Stomach (tissue), 9 donors: ENCODE data around the gene PRKG1. TPM values are rescaled to one million over a fixed set of nuclear protein-coding genes. Genes with fewer than 3 reads are reported as not detected.
A peak's percentile ranks its signal among the peaks of the same experiment; 100 is the strongest.

Experiments used
- DNase-seq, 2 donors: peaks; one replicate each; pipeline versions ENCODE4 v3.0.0 to v3.0.0-alpha.2; 2013 to 2019
- H3K27ac ChIP-seq, 5 donors: fragments of 200-600 bp in 4 of 5; sonication (generic) in 4 of 5; one replicate each; pipeline ENCODE4 v1.5.1; 2013 to 2019; ENCODE audit warnings: mild to moderate bottlenecking in 1 of 5, moderate library complexity in 1 of 5
- H3K27me3 ChIP-seq, 3 donors: fragments of 200-600 bp; sonication (generic); one replicate each; pipeline ENCODE4 v1.5.1; 2017 to 2019; ENCODE audit warnings: mixed run types in 1 of 3
- H3K36me3 ChIP-seq, 4 donors: fragments of 200-600 bp; sonication (generic); 1 replicate in 3 of 4; 2 replicates in 1 of 4; pipeline ENCODE4 v1.5.1; 2016 to 2019
- H3K4me1 ChIP-seq, 4 donors: fragments of 200-600 bp; sonication (generic); one replicate each; pipeline ENCODE4 v1.5.1; 2016 to 2019
- H3K4me3 ChIP-seq, 4 donors: fragments of 200-600 bp; sonication (generic) in 3 of 4; one replicate each; pipeline ENCODE4 v1.5.1; 2016 to 2019; ENCODE audit warnings: mild to moderate bottlenecking in 1 of 4
- H3K9me3 ChIP-seq, 4 donors: fragments of 200-600 bp; sonication (generic); one replicate each; pipeline ENCODE4 v1.5.1; 2016 to 2019
- CTCF ChIP-seq, 7 experiments: fragments of 450-650 bp in 4 of 7; fragments of 200-600 bp in 3 of 7; sonication (generic) in 3 of 7; IDR thresholded peaks; one replicate each; pipeline ENCODE4 v1.5.1; 2016 to 2019; ENCODE audit warnings: antibody characterized with exemption in 7 of 7, control low read depth in 2 of 7, mild to moderate bottlenecking in 1 of 7
- EP300 ChIP-seq: sonication (generic); formaldehyde crosslinking; IDR thresholded peaks from one replicate; pipeline ENCODE4 v1.6.1; 2017; ENCODE audit warnings: antibody characterized with exemption
- POLR2A ChIP-seq, 4 donors: fragments of 450-650 bp; IDR thresholded peaks; one replicate each; pipeline ENCODE4 v1.6.1; 2016; ENCODE audit warnings: antibody characterized with exemption in 4 of 4, control low read depth in 2 of 4, mild to moderate bottlenecking in 1 of 4, moderate library complexity in 1 of 4
- POLR2AphosphoS5 ChIP-seq, 3 donors: sonication (generic); formaldehyde crosslinking; IDR thresholded peaks; one replicate each; pipeline ENCODE4 v1.6.1; 2016; ENCODE audit warnings: antibody characterized with exemption in 3 of 3
- WGBS, 5 donors: extraction: QIAGEN DNeasy Blood & Tissue Kit in 3 of 5; methylation state at CpG; one replicate each; pipeline versions ENCODE4 v1.1.5 to v1.1.7; 2013 to 2018; 5-methylcytosine and 5-hydroxymethylcytosine counted together
- intact Hi-C: fragments of 100-400 bp; cut with DNase I; formaldehyde crosslinking; loops from one replicate; pipeline ENCODE4 v1.15.1; 2023; ENCODE audit warnings: low total_unique reads
- polyA plus RNA-seq, 3 donors: library from polyadenylated mRNA; stranded (reverse); fragments of 200-250 nt; gene quantifications; one replicate each; pipeline ENCODE4 v1.2.3, GENCODE V29; 2013
- total RNA-seq, 5 donors: library from RNA; depleted of rRNA; stranded (reverse); fragments of >200 nt; gene quantifications; one replicate each; pipeline versions ENCODE4 v1.1.0 to v1.2.3, GENCODE V29; 2014 to 2016
- donor health status: healthy with polysubstance abuse.
- donor health status: Bipolar disorder and iron deficiency.
- donor health status: healthy.

PRKG1 gene
- total and polyA plus RNA-seq, 8 donors = 1.5 to 89.2 (median 14.3) TPM

DNA sequence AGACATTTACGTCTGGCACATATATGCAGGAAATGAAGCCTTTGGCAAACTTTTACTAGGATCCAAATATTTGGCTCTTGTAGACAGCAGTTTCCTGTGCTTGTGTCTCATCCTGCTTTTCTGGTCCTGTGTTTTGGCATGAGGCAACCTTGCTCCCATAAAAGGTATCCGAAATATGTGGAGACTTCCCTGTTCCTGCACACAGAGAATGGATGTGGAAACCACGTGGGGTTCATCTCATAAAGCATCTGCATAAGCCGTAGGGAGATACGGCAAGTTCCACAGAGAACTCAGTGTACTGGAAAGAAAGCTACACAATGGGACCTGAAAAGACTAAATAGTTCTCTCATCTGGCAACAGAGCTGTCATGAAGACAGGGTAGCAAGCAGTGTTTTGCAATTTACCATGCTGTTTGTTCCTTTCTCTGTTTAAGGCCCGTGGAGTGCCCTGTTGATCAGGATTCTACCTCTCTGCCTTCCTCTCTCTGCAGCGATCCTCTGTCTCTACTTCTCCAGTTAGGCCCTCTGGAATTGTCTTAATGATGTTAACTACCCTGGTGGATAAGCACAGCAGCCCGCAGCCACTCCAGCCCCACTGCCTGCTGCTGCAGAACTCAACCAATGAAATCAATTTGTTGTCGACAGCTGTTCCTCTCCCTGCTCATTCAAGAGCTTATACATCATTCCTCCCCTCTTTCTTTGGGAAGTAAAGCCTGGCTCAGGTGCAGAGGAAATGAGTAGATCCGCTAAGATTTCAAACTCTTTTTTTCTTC, 331.5 kb downstream of the PRKG1 start:
- peak overlapping the region in 3 of 5 donors; percentile 14 to 43 (median 42) for H3K27ac ChIP-seq

GRCh38 chr10:51406581-51406980, 332.3 kb downstream of the PRKG1 start:
- Histone ChIP-seq H3K4me3 (no peak overlapping the region), H3K27ac (no peak overlapping the region), H3K27me3 (no peaks in the 10 kb centered on the region), H3K36me3 (no peaks in the 10 kb centered on the region), H3K9me3 (no peaks in the 10 kb centered on the region), H3K4me1 (no peaks in the 10 kb centered on the region)
- 92 to 96% (median 96%) methylated on average over 6 of the region's 6 CpGs for WGBS, 5 donors
- TF ChIP-seq POLR2AphosphoS5 (IDR thresholded peaks at IDR 0.05) = no peak
- no peak for TF ChIP-seq EP300
- TF ChIP-seq CTCF (IDR thresholded peaks at IDR 0.05) = no peak
- TF ChIP-seq POLR2A (IDR thresholded peaks at IDR 0.05) = no peak
- intact Hi-C loops = no loop called here
- DNase-seq = no peak

More for the DNA sequence above, 331.5 kb downstream of the PRKG1 start:
- H3K4me1 ChIP-seq = no peaks in the 10 kb centered on the region
- H3K4me3 ChIP-seq = no peak overlapping the region
- intact Hi-C loops = no loop called here
- H3K36me3 ChIP-seq = no peaks in the 10 kb centered on the region
- WGBS, 5 donors = 64 to 76% (median 73%) methylated on average over 10 of the region's 10 CpGs
- no peak for TF ChIP-seq POLR2AphosphoS5 (IDR thresholded peaks at IDR 0.05)
- no peak for TF ChIP-seq CTCF (IDR thresholded peaks at IDR 0.05)
- no peak for TF ChIP-seq EP300
- TF ChIP-seq POLR2A (IDR thresholded peaks at IDR 0.05) = no peak
- H3K27me3 ChIP-seq = no peaks in the 10 kb centered on the region
- DNase-seq = no peak
- no peaks in the 10 kb centered on the region for H3K9me3 ChIP-seq

GRCh38 chr10:51416494-51416893, 342.2 kb downstream of the PRKG1 start:
- 62 to 88% (median 81%) methylated on average over 4 of the region's 4 CpGs for WGBS, 5 donors
- TF ChIP-seq POLR2AphosphoS5 (IDR thresholded peaks at IDR 0.05) (no peak), EP300 (no peak), POLR2A (IDR thresholded peaks at IDR 0.05) (no peak), CTCF (IDR thresholded peaks at IDR 0.05) (no peak)
- intact Hi-C loops = no loop called here

GRCh38 chr10:51419196-51420093, 345.2 kb downstream of the PRKG1 start:
- H3K9me3 ChIP-seq = no peaks in the 10 kb centered on the region
- no peak for DNase-seq
- 76 to 87% (median 85%) methylated on average over 3 of the region's 3 CpGs for WGBS, 5 donors
- no peaks in the 10 kb centered on the region for H3K27me3 ChIP-seq
- TF ChIP-seq CTCF (IDR thresholded peaks at IDR 0.05) = no peak
- no peak for TF ChIP-seq POLR2AphosphoS5 (IDR thresholded peaks at IDR 0.05)
- no peak for TF ChIP-seq EP300
- no peak for TF ChIP-seq POLR2A (IDR thresholded peaks at IDR 0.05)
- H3K4me1 ChIP-seq = peaks cover 0 to 13% (median 6%) of the 10 kb centered on the region in 4 donors
- H3K4me3 ChIP-seq = no peak overlapping the region
- intact Hi-C loops = no loop called here
- H3K36me3 ChIP-seq = no peaks in the 10 kb centered on the region
- H3K27ac ChIP-seq = no peak overlapping the region

More at GRCh38 chr10:51416494-51416893, 342.2 kb downstream of the PRKG1 start:
- H3K27me3 ChIP-seq = no peaks in the 10 kb centered on the region
- no peak overlapping the region for H3K27ac ChIP-seq
- DNase-seq = no peak
- no peaks in the 10 kb centered on the region for H3K9me3 ChIP-seq
- no peaks in the 10 kb centered on the region for H3K4me1 ChIP-seq
- H3K4me3 ChIP-seq = no peak overlapping the region
- no peaks in the 10 kb centered on the region for H3K36me3 ChIP-seq
